ENCODE measurements around the gene NSL1.
"Not testable (repeated sequence)": the region's sequence is repeated elsewhere in the genome, so short reads cannot be mapped to it uniquely, and the experiment has no call there.

NSL1 gene

GRCh38 chr1:212752252-212752933 lies 39.2 kb downstream of the NSL1 start:
- Mint-ChIP-seq H3K4me1 (ENCODE audit: low read depth) (peaks cover 41% of the 10 kb centered on the region), H3K27ac (peak overlapping the region; percentile 85), H3K27me3 (no peaks in the 10 kb centered on the region), H3K4me3 (peak overlapping the region; percentile 65), H3K36me3 (ENCODE audit: low read depth) (peaks cover 11% of the 10 kb centered on the region), H3K9me3 (no peaks in the 10 kb centered on the region)
- intact Hi-C loops (cut with micrococcal nuclease), result loop anchor here (2.0 to 5.0 kb wide), 2 partner anchors 20 to 55 kb away; partner anchors contain the start of gene BATF3

GRCh38 chr1:212749821-212750535 lies 41.6 kb downstream of the NSL1 start:
- H3K27ac Mint-ChIP-seq, result peak overlapping the region; percentile 68
- no peaks in the 10 kb centered on the region for H3K27me3 Mint-ChIP-seq
- H3K36me3 Mint-ChIP-seq (ENCODE audit: low read depth), result peaks cover 2% of the 10 kb centered on the region
- H3K4me1 Mint-ChIP-seq (ENCODE audit: low read depth), result peaks cover 36% of the 10 kb centered on the region
- no peaks in the 10 kb centered on the region for H3K9me3 Mint-ChIP-seq
- intact Hi-C loops (cut with micrococcal nuclease), result loop anchor here (2.0 to 5.0 kb wide), 2 partner anchors 33 to 53 kb away; partner anchors contain the start of gene BATF3
- H3K4me3 Mint-ChIP-seq, result peak overlapping the region; percentile 48

DNA sequence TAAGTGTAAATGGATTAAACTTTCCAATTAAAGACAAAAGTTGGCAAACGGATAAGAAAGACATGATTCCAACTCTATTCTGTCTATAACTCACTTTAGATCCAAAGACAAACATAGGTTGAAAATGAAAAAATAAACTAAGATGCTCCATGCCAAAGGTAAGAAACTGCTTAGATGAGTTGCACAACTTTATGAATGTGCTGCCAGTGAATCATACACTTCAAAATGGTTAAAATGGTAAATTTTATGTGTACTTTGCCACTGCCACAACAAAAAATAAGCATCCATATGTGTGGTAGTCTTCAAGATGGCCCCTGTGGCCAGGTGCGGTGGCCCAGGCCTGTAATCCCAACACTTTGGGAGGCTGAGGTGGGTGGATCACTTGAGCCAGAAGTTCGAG lies 45.0 kb downstream of the NSL1 start:
- intact Hi-C loops (cut with micrococcal nuclease), result no loop called here
- H3K4me1 Mint-ChIP-seq (ENCODE audit: low read depth), result peaks cover 21% of the 10 kb centered on the region
- peaks cover 3% of the 10 kb centered on the region for H3K9me3 Mint-ChIP-seq
- H3K4me3 Mint-ChIP-seq, result no peak overlapping the region
- H3K27me3 Mint-ChIP-seq, result no peaks in the 10 kb centered on the region
- H3K36me3 Mint-ChIP-seq (ENCODE audit: low read depth), result peaks cover 23% of the 10 kb centered on the region
- no peak overlapping the region for H3K27ac Mint-ChIP-seq

- Mint-ChIP-seq H3K36me3 (ENCODE audit: low read depth) (peaks cover 29% of the 10 kb centered on the region), H3K27ac (no peak overlapping the region), H3K4me1 (ENCODE audit: low read depth) (peaks cover 19% of the 10 kb centered on the region), H3K27me3 (no peaks in the 10 kb centered on the region), H3K9me3 (peaks cover 8% of the 10 kb centered on the region), H3K4me3 (no peak overlapping the region)
- intact Hi-C loops (cut with micrococcal nuclease), result no loop called here
These were observed 46.3 kb downstream of the NSL1 start for GRCh38 chr1:212745303-212745702.

GRCh38 chr1:212743901-212744475 lies 47.6 kb downstream of the NSL1 start:
- Mint-ChIP-seq H3K4me3 (no peak overlapping the region), H3K27ac (no peak overlapping the region), H3K36me3 (ENCODE audit: low read depth) (peaks cover 29% of the 10 kb centered on the region), H3K9me3 (peaks cover 8% of the 10 kb centered on the region), H3K27me3 (no peaks in the 10 kb centered on the region), H3K4me1 (ENCODE audit: low read depth) (peaks cover 12% of the 10 kb centered on the region)
- intact Hi-C loops (cut with micrococcal nuclease), result no loop called here

- Mint-ChIP-seq H3K4me3 (no peak overlapping the region), H3K4me1 (ENCODE audit: low read depth) (no peaks in the 10 kb centered on the region), H3K27me3 (no peaks in the 10 kb centered on the region), H3K9me3 (peaks cover 8% of the 10 kb centered on the region), H3K27ac (no peak overlapping the region), H3K36me3 (ENCODE audit: low read depth) (peaks cover 43% of the 10 kb centered on the region)
- intact Hi-C loops (cut with micrococcal nuclease), result no loop called here
These were observed 53.2 kb downstream of the NSL1 start for GRCh38 chr1:212738330-212738729.

DNA sequence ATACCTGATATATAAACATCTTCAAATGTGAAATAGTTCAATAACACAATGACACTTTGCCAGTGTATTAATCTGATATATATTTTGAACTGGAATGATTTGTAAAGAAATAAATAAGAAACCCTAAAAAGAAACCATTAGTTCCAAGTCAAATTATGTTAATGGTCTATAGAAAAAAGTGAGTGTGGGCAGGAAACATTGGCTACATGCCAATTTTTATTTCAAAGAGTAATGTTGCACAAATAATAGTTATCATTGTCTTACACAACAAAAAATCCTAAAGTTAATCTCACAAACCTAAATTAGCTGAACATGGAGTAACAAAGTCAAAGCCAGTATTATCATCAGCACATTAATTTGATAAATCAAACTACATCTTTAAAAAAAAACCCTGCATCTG lies 54.0 kb downstream of the NSL1 start:
- Mint-ChIP-seq H3K9me3 (peaks cover 8% of the 10 kb centered on the region), H3K4me3 (no peak overlapping the region), H3K4me1 (ENCODE audit: low read depth) (no peaks in the 10 kb centered on the region), H3K27me3 (no peaks in the 10 kb centered on the region), H3K27ac (no peak overlapping the region), H3K36me3 (ENCODE audit: low read depth) (peaks cover 47% of the 10 kb centered on the region)
- intact Hi-C loops (cut with micrococcal nuclease), result no loop called here

- H3K36me3 Mint-ChIP-seq (ENCODE audit: low read depth), result peaks cover 49% of the 10 kb centered on the region
- H3K4me3 Mint-ChIP-seq, result no peak overlapping the region
- H3K27me3 Mint-ChIP-seq, result no peaks in the 10 kb centered on the region
- intact Hi-C loops (cut with micrococcal nuclease), result no loop called here
- H3K9me3 Mint-ChIP-seq, result no peaks in the 10 kb centered on the region
- peaks cover 14% of the 10 kb centered on the region for H3K4me1 Mint-ChIP-seq (ENCODE audit: low read depth)
- H3K27ac Mint-ChIP-seq, result no peak overlapping the region
These were observed 58.5 kb downstream of the NSL1 start for GRCh38 chr1:212733109-212733508.

DNA sequence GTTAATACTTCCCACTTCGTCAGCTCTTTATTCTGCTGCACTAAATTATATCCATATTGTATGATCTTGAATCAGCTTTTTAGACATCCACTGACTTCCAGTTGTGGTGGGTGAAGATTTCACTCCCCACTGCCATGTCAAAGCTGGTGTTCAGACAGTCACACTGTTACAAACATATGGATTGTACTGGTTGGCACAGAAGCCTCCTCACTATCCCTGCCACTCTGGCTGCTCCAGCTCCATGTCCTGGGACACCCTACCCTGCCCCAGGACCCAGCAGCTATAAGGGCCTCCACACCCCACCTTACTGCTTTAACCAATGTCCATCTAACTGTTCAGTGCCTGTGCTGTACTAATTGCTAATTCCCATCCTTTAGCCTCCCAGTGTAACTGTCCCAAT lies 59.9 kb downstream of the NSL1 start:
- Mint-ChIP-seq H3K4me1 (ENCODE audit: low read depth) (peaks cover 27% of the 10 kb centered on the region), H3K36me3 (ENCODE audit: low read depth) (peaks cover 52% of the 10 kb centered on the region), H3K9me3 (no peaks in the 10 kb centered on the region), H3K4me3 (no peak overlapping the region), H3K27me3 (no peaks in the 10 kb centered on the region), H3K27ac (no peak overlapping the region)
- intact Hi-C loops (cut with micrococcal nuclease), result no loop called here

DNA sequence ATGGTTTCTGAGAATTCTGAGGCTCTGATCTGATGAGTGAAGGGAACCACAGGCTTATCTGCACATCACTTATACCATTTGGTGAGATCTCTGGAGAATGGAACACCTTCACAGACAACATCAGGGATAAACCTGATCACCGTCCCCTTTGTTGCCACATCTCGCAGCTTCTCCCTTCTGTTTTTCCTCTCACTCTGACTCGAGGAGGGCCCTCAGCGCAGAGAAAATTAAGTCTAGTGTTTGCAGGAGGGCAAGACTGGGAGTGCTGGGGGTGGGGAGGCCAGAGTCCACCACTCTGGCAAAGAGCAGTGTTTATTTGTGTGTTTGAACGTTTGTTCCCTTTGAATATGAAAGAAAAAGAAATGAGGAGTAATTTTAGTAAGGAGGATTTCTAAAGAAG lies 63.0 kb downstream of the NSL1 start:
- intact Hi-C loops (cut with micrococcal nuclease), result no loop called here
- Mint-ChIP-seq H3K36me3 (ENCODE audit: low read depth) (peaks cover 38% of the 10 kb centered on the region), H3K9me3 (no peaks in the 10 kb centered on the region), H3K4me3 (no peak overlapping the region), H3K27me3 (no peaks in the 10 kb centered on the region), H3K4me1 (ENCODE audit: low read depth) (peaks cover 38% of the 10 kb centered on the region), H3K27ac (peak overlapping the region; percentile 7)

DNA sequence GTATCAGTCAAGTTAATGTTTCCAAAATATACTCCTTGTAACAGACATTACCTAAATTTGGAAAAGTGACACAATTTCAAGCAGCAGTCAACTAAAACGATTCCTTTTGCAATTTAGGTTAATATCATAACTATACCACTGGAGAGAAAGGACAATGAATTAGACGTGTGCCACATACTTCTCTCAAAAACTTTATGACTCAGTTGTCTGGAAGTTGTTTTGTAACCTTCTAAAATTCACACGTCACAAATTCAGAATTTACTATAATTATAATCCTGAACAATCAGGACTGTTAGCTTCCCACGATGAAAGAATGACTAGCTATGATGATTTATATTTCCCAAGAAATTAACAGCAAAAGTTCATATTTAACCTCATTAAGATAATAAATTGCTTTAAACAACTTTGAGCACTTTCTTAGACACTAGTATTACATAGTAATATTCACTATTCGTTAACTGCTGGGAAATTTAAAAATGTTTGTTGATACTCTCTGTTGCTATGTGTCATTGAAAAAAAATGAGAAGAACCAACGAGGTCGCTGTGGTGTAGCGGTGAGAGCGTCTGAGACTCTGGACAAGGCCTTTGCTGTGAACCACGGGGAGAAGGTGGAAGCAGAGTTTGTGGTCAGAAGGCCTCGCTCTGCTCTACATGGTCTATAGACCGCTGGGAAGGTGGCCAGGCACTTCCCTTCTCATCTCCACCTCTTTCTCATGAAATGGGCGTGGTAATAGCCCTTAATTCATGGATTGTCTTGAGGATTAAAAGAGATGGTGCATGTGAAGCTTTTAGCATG lies 64.0 kb downstream of the NSL1 start:
- Mint-ChIP-seq H3K4me1 (ENCODE audit: low read depth) (peaks cover 44% of the 10 kb centered on the region), H3K9me3 (no peaks in the 10 kb centered on the region), H3K36me3 (ENCODE audit: low read depth) (peaks cover 31% of the 10 kb centered on the region), H3K27me3 (no peaks in the 10 kb centered on the region), H3K4me3 (no peak overlapping the region), H3K27ac (peak overlapping the region; percentile 7)
- intact Hi-C loops (cut with micrococcal nuclease), result no loop called here

DNA sequence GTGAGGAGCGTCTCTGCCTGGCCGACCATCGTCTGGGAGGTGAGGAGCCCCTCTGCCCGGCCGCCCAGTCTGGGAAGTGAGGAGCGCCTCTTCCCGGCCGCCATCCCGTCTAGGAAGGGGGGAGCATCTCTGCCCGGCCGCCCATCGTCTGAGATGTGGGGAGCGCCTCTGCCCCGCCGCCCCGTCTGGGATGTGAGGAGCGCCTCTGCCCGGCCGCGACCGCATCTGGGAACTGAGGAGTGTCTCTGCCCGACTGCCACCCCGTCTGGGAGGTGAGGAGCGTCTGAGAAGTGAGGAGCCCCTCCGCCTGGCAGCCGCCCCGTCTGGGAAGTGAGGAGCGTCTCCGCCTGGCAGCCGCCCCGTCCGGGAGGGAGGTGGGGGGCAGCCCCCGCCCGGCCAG lies 66.9 kb downstream of the NSL1 start:
- H3K27me3 Mint-ChIP-seq; H3K4me3 Mint-ChIP-seq; H3K9me3 Mint-ChIP-seq; intact Hi-C loops (cut with micrococcal nuclease); H3K27ac Mint-ChIP-seq; H3K36me3 Mint-ChIP-seq (ENCODE audit: low read depth): not testable (repeated sequence)
- H3K4me1 Mint-ChIP-seq (ENCODE audit: low read depth), result peaks cover 61% of the 10 kb centered on the region

DNA sequence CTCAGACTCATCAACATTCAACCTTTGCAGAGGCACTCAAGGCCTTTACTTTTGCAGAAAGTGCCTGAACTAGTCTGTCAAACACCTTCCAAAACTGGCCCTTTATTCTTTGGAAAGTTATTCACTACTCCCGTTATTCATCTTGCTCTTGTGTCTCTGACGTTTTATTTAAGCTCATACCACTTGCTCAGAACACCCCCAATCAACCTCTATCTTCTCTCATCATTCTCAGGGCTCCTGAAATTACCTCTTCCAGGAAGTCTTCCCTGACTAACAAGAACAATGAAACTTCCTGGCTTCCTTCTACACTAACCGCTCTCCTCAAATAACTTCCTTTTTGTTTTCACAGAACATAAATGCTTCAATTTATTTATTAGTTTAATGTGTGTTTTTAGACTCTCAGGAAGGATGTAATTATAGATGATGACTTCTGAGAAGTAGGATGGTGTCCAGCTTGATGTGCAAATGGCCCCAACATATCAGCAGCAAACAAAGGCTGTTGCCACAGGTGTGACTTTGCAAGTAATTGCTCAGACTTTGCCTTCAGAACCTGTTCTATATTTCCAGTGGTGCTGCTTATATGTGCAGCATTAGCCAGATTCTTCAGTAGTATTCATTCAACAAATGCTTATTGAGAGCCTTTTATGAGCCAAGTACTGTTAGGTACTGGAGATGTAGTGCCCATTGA lies 69.2 kb downstream of the NSL1 start:
- Mint-ChIP-seq H3K4me3 (no peak overlapping the region), H3K36me3 (ENCODE audit: low read depth) (peaks cover 10% of the 10 kb centered on the region), H3K27me3 (peaks cover 4% of the 10 kb centered on the region), H3K27ac (peak overlapping the region; percentile 1), H3K9me3 (no peaks in the 10 kb centered on the region), H3K4me1 (ENCODE audit: low read depth) (peaks cover 54% of the 10 kb centered on the region)
- intact Hi-C loops (cut with micrococcal nuclease), result no loop called here

Data from dendritic cell treated with granulocyte-macrophage colony-stimulating factor and Interleukin-4, amounts not matched to agents 40 ng/mL and 50 ng/mL, for 4 days (primary cell).